Measurements from ENCODE around the gene SYT9.

SYT9 gene

DNA sequence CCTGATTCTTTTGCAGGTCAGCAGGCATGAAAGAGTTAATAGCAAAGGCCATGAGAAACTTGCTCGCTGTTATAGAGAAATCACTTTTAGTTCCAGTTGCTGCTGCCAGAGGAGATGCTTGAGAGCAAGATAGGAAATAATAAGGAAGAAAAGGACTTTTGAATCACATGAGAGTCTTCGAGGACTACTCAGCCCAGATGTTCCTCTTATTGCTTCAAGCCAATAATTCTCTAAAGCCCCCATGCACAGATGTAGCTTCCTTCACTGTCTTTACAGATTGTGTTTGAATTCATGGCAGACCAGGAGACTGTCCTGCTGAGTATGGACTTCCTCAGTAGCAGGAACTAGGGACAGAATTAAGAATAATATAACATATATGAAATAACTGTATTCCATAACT is 183.5 kb downstream of the SYT9 start:
- DNase-seq (ENCODE audit: low spot score) = no peak
- TF ChIP-seq, protein P1, sequence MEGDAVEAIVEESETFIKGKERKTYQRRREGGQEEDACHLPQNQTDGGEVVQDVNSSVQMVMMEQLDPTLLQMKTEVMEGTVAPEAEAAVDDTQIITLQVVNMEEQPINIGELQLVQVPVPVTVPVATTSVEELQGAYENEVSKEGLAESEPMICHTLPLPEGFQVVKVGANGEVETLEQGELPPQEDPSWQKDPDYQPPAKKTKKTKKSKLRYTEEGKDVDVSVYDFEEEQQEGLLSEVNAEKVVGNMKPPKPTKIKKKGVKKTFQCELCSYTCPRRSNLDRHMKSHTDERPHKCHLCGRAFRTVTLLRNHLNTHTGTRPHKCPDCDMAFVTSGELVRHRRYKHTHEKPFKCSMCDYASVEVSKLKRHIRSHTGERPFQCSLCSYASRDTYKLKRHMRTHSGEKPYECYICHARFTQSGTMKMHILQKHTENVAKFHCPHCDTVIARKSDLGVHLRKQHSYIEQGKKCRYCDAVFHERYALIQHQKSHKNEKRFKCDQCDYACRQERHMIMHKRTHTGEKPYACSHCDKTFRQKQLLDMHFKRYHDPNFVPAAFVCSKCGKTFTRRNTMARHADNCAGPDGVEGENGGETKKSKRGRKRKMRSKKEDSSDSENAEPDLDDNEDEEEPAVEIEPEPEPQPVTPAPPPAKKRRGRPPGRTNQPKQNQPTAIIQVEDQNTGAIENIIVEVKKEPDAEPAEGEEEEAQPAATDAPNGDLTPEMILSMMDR (IDR thresholded peaks at IDR 0.05; ENCODE audit: extremely low read depth, missing control alignments) = no peak

DNA sequence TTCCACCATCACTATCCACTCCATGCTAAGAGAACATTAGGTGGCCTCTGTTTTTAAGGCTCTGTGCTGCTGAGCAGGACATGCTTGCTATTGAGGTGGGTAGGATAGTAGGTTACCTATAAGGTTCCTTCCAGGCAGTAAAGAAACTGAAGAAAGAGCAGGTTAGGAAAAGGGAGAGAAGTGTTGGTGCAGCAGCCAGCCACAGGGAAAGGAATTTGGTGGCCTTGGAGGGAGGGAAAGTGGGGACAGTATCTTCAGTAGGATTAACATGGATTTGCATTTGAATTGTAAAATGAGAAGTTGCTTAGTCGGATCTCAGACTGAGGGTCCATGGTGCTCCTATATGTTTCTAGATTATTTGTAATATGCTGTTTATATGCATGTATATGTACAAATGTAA is 184.4 kb downstream of the SYT9 start:
- TF ChIP-seq, protein P1 (IDR thresholded peaks at IDR 0.05; ENCODE audit: extremely low read depth, missing control alignments) = no peak
- no peak for DNase-seq (ENCODE audit: low spot score)

DNA sequence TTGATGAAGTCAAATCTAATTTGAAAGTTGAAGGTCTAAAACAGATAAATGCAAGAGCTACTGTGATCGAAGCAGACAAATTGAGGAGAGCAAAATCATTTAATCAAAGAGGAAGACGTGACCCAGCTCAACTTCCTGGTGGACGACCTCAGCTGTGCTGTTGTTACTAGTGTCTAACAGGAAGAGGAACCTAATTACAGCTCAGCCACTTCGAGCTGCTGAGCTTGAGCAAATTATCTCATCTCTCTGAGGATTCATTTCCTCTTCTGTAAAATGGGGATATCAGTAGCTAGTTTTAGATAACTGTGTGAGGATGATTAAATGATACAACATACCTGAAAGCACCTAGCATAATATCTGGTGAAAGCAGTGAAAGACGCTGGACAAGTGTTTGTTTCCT is 185.0 kb downstream of the SYT9 start:
- TF ChIP-seq, protein P1 (IDR thresholded peaks at IDR 0.05; ENCODE audit: extremely low read depth, missing control alignments) = no peak
- DNase-seq (ENCODE audit: low spot score) = peak; percentile 60

DNA sequence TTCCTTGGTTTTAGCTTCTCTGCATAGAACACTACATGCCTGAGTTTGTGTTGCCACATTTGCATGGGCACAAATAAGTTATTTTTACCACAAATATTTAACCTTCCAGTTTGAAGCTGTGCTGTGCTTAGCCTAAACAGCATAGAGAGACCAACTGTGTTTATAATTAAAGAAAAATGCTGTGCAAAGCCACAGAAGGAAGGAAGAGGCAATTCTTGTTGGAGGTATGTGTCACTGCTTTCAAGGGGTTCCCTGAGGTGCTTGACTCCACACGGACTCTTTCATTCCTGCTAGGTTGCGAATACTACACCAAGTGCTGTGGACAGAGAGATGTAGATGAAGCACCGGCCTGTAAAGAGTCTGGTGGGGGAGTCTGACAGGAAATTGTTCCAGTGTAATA is 186.0 kb downstream of the SYT9 start:
- no peak for DNase-seq (ENCODE audit: low spot score)
- TF ChIP-seq, protein P1 (IDR thresholded peaks at IDR 0.05; ENCODE audit: extremely low read depth, missing control alignments) = no peak

DNA sequence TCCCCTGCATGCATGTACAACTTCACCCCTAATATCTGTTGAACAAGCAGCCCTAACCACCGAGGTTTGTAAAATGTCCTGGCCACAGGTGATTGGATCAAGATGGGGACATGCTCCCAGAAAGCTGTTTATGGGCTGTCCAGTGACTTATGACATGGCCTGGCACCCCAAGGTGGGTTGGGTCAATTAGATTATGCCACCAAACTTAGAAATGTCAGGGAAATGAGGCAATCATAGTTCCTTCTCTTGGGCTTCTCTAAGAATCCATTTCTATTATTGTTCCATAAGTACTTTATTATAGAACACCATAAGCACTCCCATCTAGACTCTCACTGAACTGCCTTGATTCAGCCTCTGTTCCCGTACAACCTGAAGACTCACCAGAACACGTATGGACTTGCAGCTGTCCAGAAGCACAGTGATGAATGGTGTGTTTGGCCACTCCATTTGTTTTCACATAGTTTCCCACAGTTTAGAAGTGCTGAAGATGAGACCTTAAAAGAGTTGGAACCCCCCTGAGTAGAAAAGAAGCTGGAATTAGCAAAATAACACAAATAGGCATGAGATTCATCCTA is 188.1 kb downstream of the SYT9 start:
- TF ChIP-seq, protein P1 (IDR thresholded peaks at IDR 0.05; ENCODE audit: extremely low read depth, missing control alignments) = no peak
- no peak for DNase-seq (ENCODE audit: low spot score)

DNA sequence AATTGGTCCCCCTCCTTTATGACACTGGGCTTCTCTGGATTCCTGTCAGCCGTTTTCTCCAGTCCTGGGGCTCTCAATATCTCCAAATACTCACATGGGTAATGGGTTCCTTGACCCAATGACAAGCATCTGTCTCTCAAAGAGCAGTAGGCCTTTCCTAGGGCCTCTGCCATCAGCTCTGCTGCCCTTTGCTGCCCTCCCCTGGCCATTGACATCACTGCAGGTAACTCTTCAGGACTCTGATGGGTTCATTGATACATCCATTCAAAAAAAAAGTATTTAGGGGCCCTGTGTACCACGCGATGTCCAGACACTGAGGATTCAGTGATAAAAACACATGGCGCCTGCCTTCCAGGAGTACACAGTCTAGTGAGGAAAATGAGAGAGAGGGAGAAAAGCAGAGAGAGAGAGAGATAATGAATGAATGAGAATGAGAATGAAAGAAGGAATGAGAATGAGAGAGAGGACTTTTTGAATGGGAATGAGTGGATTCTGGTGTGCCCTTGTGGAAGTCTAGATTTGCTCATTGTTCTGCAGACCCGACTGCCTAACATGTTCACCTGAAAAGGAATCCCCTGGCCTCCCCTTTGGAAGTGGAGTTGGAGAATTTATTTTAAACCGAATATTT is 191.0 kb downstream of the SYT9 start:
- peak; percentile 74 for DNase-seq (ENCODE audit: low spot score)
- TF ChIP-seq, protein P1 (IDR thresholded peaks at IDR 0.05; ENCODE audit: extremely low read depth, missing control alignments) = peak; percentile 93

DNA sequence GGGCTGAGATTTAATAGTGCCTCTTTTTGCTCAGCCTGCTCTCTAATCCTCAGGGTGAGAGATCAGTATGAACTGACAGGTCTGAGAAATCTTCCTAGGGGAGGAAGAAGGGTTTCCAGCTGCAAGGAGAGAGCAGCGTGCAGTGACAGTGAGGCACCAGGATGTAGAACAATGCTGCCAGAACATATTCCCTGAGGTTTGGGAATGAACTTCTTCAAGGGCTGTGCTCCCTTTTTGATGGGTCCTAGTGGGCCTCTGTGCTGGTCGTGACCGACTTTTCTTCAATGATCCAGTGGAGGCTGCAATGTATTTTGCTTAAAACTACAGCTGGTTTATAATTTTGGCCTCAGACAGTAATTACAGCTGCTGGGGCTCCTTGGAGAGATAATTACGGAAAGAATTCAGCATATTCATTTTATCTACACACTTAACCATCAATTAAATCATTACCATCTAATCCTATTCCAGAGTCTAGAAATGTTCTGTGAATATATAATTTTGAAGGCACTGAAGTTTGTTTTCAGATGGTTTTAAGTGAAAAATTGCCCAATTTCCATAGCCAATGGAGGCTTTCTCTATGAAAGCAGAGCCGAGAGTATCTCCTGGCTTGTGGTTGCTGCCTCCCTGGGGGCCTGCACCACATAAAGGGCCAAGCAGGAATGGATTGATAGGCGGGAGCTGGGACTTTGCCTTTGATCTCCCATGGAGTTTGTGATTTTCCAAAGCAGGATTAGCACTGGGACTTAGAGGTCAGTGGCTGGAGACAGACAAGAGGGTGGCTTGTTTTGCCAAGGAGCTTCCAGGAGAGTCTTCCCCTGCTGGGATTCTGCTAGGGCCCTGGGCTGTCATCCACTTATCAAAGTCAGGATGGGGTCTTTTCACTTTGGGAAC is 192.6 kb downstream of the SYT9 start:
- TF ChIP-seq, protein P1 (IDR thresholded peaks at IDR 0.05; ENCODE audit: extremely low read depth, missing control alignments) = no peak
- no peak for DNase-seq (ENCODE audit: low spot score)

All from GM20000 (cell line).